Vagina (tissue), 2 donors: ENCODE data around the gene CTBP1.

ENCODE experiments used
- CTCF ChIP-seq, 3 experiments: fragments of 450-650 bp in 2 of 3; fragments of 200-600 bp in 1 of 3; sonication (generic) in 1 of 3; IDR thresholded peaks; one replicate each; pipeline ENCODE4 v1.5.1; 2017 to 2019; ENCODE audit warnings: antibody characterized with exemption in 3 of 3, mild to moderate bottlenecking in 2 of 3, moderate library complexity in 2 of 3
- POLR2A ChIP-seq, 2 donors: fragments of 450-650 bp; IDR thresholded peaks; one replicate each; pipeline ENCODE4 v1.6.1; 2017; ENCODE audit warnings: antibody characterized with exemption in 2 of 2, mild to moderate bottlenecking in 2 of 2, moderate library complexity in 2 of 2
- POLR2AphosphoS5 ChIP-seq, 2 donors: sonication (generic); formaldehyde crosslinking; IDR thresholded peaks; one replicate each; pipeline ENCODE4 v1.9.0; 2017; ENCODE audit warnings: antibody characterized with exemption in 2 of 2, mild to moderate bottlenecking in 2 of 2, low read depth in 1 of 2; ENCODE audit not compliant: insufficient read depth in 1 of 2

DNA sequence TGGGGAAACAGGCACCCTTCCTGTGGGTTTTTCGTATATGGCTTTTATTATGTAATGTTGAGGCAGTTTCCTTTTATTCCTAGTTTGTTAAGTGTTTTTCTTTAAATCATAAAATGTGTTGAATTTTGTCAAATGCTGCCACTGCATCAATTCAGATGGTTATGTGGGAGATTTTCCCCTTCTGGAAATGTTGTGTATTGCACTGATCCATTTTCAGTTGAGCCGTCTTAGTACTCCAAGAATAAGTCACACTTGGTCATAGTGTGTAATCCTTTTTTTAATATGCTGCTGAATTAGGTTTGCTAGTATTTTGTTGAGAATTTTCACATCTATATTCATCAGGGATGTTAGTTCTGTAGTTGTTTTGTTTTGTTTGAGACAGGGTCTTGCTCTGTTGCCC, 9.5 kb upstream of the CTBP1 start:
- no peak for TF ChIP-seq CTCF (IDR thresholded peaks at IDR 0.05)
- TF ChIP-seq POLR2A (IDR thresholded peaks at IDR 0.05), result no peak
- TF ChIP-seq POLR2AphosphoS5 (IDR thresholded peaks at IDR 0.05; ENCODE audit: insufficient read depth in 1 of 2, low read depth in 1 of 2), result no peak
